GM12801 (cell line): Measurements from ENCODE around the gene ZBTB5.

Source experiments
- CTCF ChIP-seq: IDR thresholded peaks from one replicate; pipeline ENCODE4 v1.5.1; 2011; ENCODE audit warnings: control low read depth; ENCODE audit not compliant: insufficient read length; ENCODE audit errors: extremely low read depth

Gene ZBTB5

GRCh38 chr9:37421914-37422288 lies 43.3 kb downstream of the ZBTB5 start:
- no peak for TF ChIP-seq CTCF

GRCh38 chr9:37420271-37421215 lies 44.7 kb downstream of the ZBTB5 start:
- TF ChIP-seq CTCF, result no peak

- no peak for TF ChIP-seq CTCF
These were observed 46.0 kb downstream of the ZBTB5 start for GRCh38 chr9:37419204-37419603.

- TF ChIP-seq CTCF, result no peak
These were observed 47.2 kb downstream of the ZBTB5 start for GRCh38 chr9:37417857-37418618.

GRCh38 chr9:37417252-37417803 lies 47.9 kb downstream of the ZBTB5 start:
- no peak for TF ChIP-seq CTCF

- peak; percentile 59 for TF ChIP-seq CTCF
These were observed 50.1 kb downstream of the ZBTB5 start for GRCh38 chr9:37415011-37415719.
